Breast epithelium (tissue), 3 donors: ENCODE data around the gene CCP110.

Experiments used
- CTCF ChIP-seq, 3 donors: fragments of 450-650 bp; IDR thresholded peaks; one replicate each; pipeline ENCODE4 v1.5.1; 2016 to 2017; ENCODE audit warnings: antibody characterized with exemption in 3 of 3, mild to moderate bottlenecking in 3 of 3, moderate library complexity in 3 of 3
- POLR2AphosphoS5 ChIP-seq, 3 donors: sonication (generic); formaldehyde crosslinking; IDR thresholded peaks; one replicate each; pipeline ENCODE4 v1.6.1; 2017; ENCODE audit warnings: antibody characterized with exemption in 3 of 3

GRCh38 chr16:19502395-19503131 lies 21.2 kb upstream of the CCP110 start:
- TF ChIP-seq POLR2AphosphoS5 (IDR thresholded peaks at IDR 0.05) (no peak), CTCF (IDR thresholded peaks at IDR 0.05) (peak; percentile 47 to 75 (median 74))
